BLaER1 treated with 17β-estradiol and CSF1 and Interleukin-3, amounts not matched to agents 10 nM and 100 nM (cell line): ENCODE results near the gene TRIM37.

Source experiments
- H3K27ac ChIP-seq, 11 experiments: shearing (Covaris generic); formaldehyde crosslinking; 2 replicates each; pipeline ENCODE4 v1.8.1; 2022
- H3K27me3 ChIP-seq, 11 experiments: shearing (Covaris generic); formaldehyde crosslinking; 2 replicates each; pipeline ENCODE4 v1.8.1; 2022
- H3K36me3 ChIP-seq, 11 experiments: shearing (Covaris generic); formaldehyde crosslinking; 2 replicates each; pipeline ENCODE4 v1.8.1; 2022
- H3K4me1 ChIP-seq, 10 experiments: shearing (Covaris generic); formaldehyde crosslinking; 2 replicates each; pipeline ENCODE4 v1.8.1; 2022
- H3K4me2 ChIP-seq, 11 experiments: shearing (Covaris generic); formaldehyde crosslinking; 2 replicates each; pipeline ENCODE4 v1.8.1; 2022
- H3K4me3 ChIP-seq, 10 experiments: shearing (Covaris generic); formaldehyde crosslinking; 2 replicates each; pipeline ENCODE4 v1.8.1; 2022
- H3K9ac ChIP-seq, 11 experiments: shearing (Covaris generic); formaldehyde crosslinking; 2 replicates each; pipeline ENCODE4 v1.8.1; 2022
- H3K9me3 ChIP-seq, 11 experiments: shearing (Covaris generic); formaldehyde crosslinking; replicated peaks in 1 of 11; 2 replicates each; pipeline ENCODE4 v1.8.1; 2022
- H4K20me1 ChIP-seq, 11 experiments: shearing (Covaris generic); formaldehyde crosslinking; 2 replicates each; pipeline ENCODE4 v1.8.1; 2022
- Cebpa-rat ChIP-seq, 11 experiments: shearing (Covaris generic); IDR thresholded peaks; 2 replicates each; pipeline ENCODE4 v1.8.1; 2022

Gene TRIM37

DNA sequence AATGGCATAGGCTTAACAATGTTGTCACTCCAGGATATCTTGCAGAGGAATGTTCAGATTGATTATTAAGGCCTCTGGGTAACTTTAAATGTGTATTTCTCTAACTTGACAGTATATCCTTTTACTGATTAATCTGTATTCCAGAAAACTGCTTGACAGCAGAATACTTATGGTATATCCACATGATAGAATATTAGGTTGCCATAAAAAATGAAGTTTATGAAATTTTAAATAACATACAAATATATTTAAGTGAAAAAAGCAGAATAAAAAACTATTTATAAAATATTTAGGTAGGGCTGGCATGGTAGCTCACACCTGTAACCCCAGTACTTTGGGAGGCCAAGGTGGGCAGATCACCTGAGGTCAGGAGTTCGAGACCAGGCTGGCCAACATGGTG lies 106.7 kb downstream of the TRIM37 start:
- Histone ChIP-seq H3K4me1 (peaks cover 67 to 94% (median 86%) of the 10 kb centered on the region in 10 experiments), H3K9ac (peak overlapping the region in 1 of 11 experiments; percentile 1; a peak in 1 of 22 replicates), H3K9me3 (no peaks in the 10 kb centered on the region), H3K27me3 (no peaks in the 10 kb centered on the region), H3K27ac (peak overlapping the region in 8 of 11 experiments; percentile 64 to 77 (median 74); a peak in 10 of 22 replicates), H3K4me2 (peak overlapping the region; percentile 19 to 89 (median 75); a peak in 21 of 22 replicates), H4K20me1 (no peaks in the 10 kb centered on the region), H3K4me3 (no peak overlapping the region), H3K36me3 (peaks cover 0 to 30% (median 16%) of the 10 kb centered on the region in 11 experiments; a peak in 16 of 22 replicates)
- TF ChIP-seq Cebpa-rat (IDR thresholded peaks at IDR 0.05), result no peak

DNA sequence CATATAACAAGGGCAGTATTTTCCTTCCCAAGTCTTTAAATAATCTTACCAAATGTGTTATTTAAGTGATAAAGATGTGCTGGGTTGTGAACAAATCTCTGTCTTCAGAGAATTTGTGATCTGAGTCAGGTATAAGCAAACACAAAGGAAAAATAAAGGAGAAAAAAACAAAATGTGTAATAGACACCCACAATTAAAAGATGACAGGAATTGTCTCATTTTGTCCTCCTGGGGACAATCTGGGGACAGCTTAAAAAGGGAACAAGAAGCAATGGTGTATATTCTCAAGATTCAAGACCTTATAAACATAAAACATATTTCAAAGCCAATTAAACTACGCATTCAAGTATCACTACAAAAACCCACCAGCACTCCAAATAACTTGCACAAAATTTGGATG lies 107.2 kb downstream of the TRIM37 start:
- no peak for TF ChIP-seq Cebpa-rat (IDR thresholded peaks at IDR 0.05)
- Histone ChIP-seq H3K9ac (no peak overlapping the region), H3K27me3 (no peaks in the 10 kb centered on the region), H4K20me1 (no peaks in the 10 kb centered on the region), H3K36me3 (peaks cover 0 to 30% (median 16%) of the 10 kb centered on the region in 11 experiments; a peak in 16 of 22 replicates), H3K4me1 (peaks cover 64 to 96% (median 87%) of the 10 kb centered on the region in 10 experiments), H3K27ac (peak overlapping the region in 7 of 11 experiments; percentile 2 to 79 (median 76); a peak in 9 of 22 replicates), H3K4me2 (peak overlapping the region in 10 of 11 experiments; percentile 12 to 89 (median 74); a peak in 16 of 22 replicates), H3K9me3 (no peaks in the 10 kb centered on the region), H3K4me3 (no peak overlapping the region)

DNA sequence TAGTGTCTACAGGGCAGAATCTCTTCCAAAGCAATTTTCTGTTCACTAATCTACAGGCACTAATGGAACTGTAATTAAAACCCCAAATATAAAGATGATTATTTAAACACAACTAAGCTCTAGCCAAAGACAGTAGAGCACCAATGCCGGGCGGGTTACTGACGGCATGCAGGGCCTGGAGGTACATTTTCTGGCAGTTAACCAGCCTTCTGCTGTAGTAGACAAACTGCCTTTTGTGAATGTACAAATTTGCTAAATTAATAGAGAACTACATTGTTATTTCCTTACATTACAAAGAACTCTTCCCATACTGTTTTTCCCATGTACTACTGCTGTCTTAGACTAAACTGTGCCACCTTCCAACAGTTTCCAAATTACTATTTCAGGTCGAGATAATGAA lies 107.8 kb downstream of the TRIM37 start:
- H4K20me1 ChIP-seq, result no peaks in the 10 kb centered on the region
- TF ChIP-seq Cebpa-rat (IDR thresholded peaks at IDR 0.05), result no peak
- H3K4me3 ChIP-seq, result no peak overlapping the region
- peaks cover 0 to 30% (median 16%) of the 10 kb centered on the region in 11 experiments; a peak in 16 of 22 replicates for H3K36me3 ChIP-seq
- H3K27ac ChIP-seq, result peak overlapping the region in 10 of 11 experiments; percentile 8 to 79 (median 74); a peak in 18 of 22 replicates
- H3K9me3 ChIP-seq, result no peaks in the 10 kb centered on the region
- peaks cover 63 to 91% (median 83%) of the 10 kb centered on the region in 10 experiments for H3K4me1 ChIP-seq
- no peaks in the 10 kb centered on the region for H3K27me3 ChIP-seq
- H3K9ac ChIP-seq, result peak overlapping the region in 4 of 11 experiments; percentile 5 to 67 (median 14); a peak in 4 of 22 replicates
- peak overlapping the region; percentile 60 to 89 (median 74); a peak in 20 of 22 replicates for H3K4me2 ChIP-seq

DNA sequence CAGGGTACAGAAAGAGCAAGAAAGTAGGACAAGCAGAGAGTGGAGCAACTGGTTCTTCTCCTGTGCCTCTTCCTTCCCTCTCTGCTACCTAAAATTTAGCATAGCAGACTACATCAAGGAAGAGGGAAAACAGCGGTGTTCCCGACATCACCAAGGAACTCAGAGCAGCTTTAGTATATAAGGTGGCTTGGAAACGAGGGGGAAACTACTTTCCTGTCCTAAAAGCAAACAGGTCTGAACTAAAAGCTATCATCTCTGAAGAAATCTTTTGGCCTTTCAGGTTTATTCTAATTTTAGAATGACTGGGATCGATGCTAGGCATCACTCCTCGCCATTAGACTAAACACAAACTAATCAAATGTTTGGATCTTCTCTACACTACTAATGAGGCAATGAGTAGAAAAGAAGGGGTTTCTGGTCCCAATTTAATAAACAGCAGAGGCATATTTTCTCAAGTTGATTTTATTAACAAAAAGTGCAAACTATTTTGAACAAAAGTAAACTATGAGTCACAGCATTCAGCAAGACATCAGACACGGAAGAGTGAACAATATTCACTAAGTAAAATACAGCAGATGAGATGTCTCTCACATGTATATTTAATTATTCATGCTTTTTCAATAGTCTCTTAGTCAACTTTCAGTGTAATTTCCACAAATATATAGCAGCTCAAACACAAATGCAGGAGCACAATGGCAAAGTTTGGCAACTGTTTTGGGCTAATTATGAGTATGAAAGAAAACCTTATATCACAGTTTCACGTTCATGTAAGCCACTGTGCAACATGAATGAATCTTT lies 108.7 kb downstream of the TRIM37 start:
- Histone ChIP-seq H3K27me3 (no peaks in the 10 kb centered on the region), H3K9ac (peak overlapping the region; percentile 3 to 70 (median 53); a peak in 17 of 22 replicates), H4K20me1 (no peaks in the 10 kb centered on the region), H3K4me1 (peaks cover 59 to 83% (median 74%) of the 10 kb centered on the region in 10 experiments), H3K9me3 (no peaks in the 10 kb centered on the region), H3K27ac (peak overlapping the region; percentile 8 to 79 (median 71); a peak in 21 of 22 replicates), H3K4me2 (peak overlapping the region; percentile 60 to 89 (median 74)), H3K36me3 (peaks cover 2 to 34% (median 20%) of the 10 kb centered on the region in 11 experiments; a peak in 16 of 22 replicates), H3K4me3 (no peak overlapping the region)
- TF ChIP-seq Cebpa-rat (IDR thresholded peaks at IDR 0.05), result no peak

DNA sequence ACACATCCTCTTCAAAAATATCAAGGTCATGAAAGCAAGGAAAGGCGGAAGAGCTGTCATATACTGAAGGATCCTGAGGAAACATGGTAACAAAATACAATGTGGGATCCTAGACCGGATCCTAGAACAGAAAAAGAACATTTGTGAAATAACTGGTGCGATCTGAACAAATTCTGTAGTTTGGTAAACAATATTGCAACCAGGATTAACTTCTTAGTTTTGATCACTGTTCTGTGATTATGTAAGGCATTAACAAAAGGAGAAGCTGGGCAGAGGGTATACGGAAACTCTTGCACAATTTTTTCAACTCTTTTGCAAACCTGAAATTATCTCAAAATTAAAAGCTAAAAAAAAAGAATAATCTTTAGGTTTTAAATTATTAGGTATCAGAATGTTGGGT lies 109.7 kb downstream of the TRIM37 start:
- no peaks in the 10 kb centered on the region for H3K9me3 ChIP-seq
- H4K20me1 ChIP-seq, result no peaks in the 10 kb centered on the region
- no peaks in the 10 kb centered on the region for H3K27me3 ChIP-seq
- H3K36me3 ChIP-seq, result peaks cover 7 to 34% (median 22%) of the 10 kb centered on the region in 11 experiments; a peak in 16 of 22 replicates
- TF ChIP-seq Cebpa-rat (IDR thresholded peaks at IDR 0.05), result peak in 6 of 11 experiments; percentile 9 to 84 (median 28); a peak in 6 of 22 replicates
- peaks cover 49 to 73% (median 64%) of the 10 kb centered on the region in 10 experiments for H3K4me1 ChIP-seq
- H3K27ac ChIP-seq, result peak overlapping the region; percentile 8 to 79 (median 71); a peak in 19 of 22 replicates
- peak overlapping the region in 7 of 11 experiments; percentile 3 to 67 (median 58); a peak in 8 of 22 replicates for H3K9ac ChIP-seq
- peak overlapping the region; percentile 60 to 89 (median 74); a peak in 20 of 22 replicates for H3K4me2 ChIP-seq
- no peak overlapping the region for H3K4me3 ChIP-seq

DNA sequence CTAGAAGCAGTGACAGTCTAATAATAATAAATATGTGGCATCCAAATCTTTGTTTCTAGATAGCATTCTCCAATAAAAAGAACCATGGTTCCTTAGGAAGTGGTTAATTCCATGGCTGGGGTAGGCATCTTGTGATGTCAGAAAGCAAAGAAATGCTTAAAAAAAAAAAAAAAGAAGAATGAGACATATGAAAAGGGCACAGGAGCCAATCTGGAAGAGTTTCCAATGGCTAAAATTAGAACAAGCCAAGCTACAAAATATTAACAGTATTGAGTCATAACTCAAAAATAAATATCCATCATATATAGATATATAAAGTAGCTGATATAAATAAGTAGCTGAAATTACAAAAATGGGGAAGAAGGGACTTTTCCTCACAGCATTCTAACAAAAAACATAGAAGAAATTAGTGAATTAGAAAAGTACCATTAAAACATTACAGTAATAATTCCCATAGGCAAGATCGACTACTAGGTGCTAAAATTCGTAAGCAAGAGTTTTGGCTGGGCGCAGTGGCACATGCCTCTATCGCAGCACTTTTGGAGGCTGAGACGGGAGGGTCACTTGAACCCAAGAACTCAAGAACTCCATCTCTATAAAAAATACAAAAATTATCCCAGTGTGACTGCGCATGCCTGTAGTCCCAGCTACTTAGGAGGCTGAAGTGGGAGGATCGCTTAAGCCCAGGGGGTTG lies 111.3 kb downstream of the TRIM37 start:
- H3K27ac ChIP-seq, result peak overlapping the region in 2 of 11 experiments; percentile 79; a peak in 5 of 22 replicates
- H3K9ac ChIP-seq, result no peak overlapping the region
- H3K4me1 ChIP-seq, result peaks cover 34 to 58% (median 51%) of the 10 kb centered on the region in 10 experiments
- H3K4me3 ChIP-seq, result no peak overlapping the region
- H4K20me1 ChIP-seq, result no peaks in the 10 kb centered on the region
- peak overlapping the region in 6 of 11 experiments; percentile 23 to 89 (median 47); a peak in 9 of 22 replicates for H3K4me2 ChIP-seq
- peaks cover 7 to 34% (median 22%) of the 10 kb centered on the region in 11 experiments; a peak in 16 of 22 replicates for H3K36me3 ChIP-seq
- H3K9me3 ChIP-seq, result no peaks in the 10 kb centered on the region
- H3K27me3 ChIP-seq, result no peaks in the 10 kb centered on the region
- no peak for TF ChIP-seq Cebpa-rat (IDR thresholded peaks at IDR 0.05)

DNA sequence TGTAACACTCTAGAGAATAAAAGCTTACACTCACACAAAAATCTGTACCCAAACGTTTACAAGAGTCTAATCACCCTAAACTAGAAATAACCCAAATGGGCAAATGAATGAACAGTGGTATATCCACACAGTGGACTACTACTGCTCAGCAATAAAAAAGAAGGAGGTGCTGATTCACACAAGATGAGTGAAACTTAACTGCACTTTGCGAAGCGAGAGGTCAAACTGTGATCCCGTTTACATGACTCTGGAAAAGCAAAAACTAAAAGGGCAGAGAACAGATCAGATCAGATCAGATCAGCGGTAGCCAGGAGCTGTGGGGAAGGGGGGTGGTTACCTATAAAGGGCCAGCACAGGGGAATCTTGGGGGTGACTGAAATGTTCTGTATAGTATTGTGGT lies 113.4 kb downstream of the TRIM37 start:
- H3K4me1 ChIP-seq, result peaks cover 13 to 37% (median 30%) of the 10 kb centered on the region in 10 experiments
- H4K20me1 ChIP-seq, result no peaks in the 10 kb centered on the region
- peaks cover 7 to 25% (median 12%) of the 10 kb centered on the region in 11 experiments; a peak in 14 of 22 replicates for H3K36me3 ChIP-seq
- no peak overlapping the region for H3K4me3 ChIP-seq
- H3K9me3 ChIP-seq, result no peaks in the 10 kb centered on the region
- H3K4me2 ChIP-seq, result no peak overlapping the region
- no peaks in the 10 kb centered on the region for H3K27me3 ChIP-seq
- TF ChIP-seq Cebpa-rat (IDR thresholded peaks at IDR 0.05), result no peak
- H3K27ac ChIP-seq, result no peak overlapping the region
- H3K9ac ChIP-seq, result no peak overlapping the region

DNA sequence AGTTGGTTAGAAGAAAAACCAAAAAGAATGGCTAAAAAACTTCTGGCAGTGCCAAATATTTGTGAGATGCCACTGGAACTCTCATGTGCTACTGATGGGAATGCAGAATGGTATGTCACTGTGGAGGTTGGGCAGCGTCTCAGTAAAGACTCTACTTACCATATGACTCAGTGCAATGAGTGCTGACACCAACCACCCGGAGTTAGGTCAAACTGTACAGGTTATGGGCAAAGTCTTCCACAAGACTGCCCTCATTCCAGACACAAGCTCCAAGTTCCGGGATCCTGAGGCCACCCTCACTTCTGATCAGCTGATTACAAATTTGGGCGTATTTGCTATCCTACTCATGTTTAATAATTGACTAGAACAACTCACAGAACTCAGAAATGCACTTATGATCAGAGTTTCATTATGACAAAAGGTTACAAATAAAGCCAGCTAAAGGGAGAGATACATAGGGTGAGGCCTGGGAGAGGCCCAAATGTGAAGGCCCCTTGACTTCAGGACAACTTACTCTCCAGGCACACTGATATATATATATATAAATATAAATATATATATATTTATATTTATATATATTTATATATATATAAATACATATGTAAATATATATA lies 114.9 kb downstream of the TRIM37 start:
- peaks cover 7 to 25% (median 13%) of the 10 kb centered on the region in 11 experiments; a peak in 14 of 22 replicates for H3K36me3 ChIP-seq
- H3K27ac ChIP-seq, result no peak overlapping the region
- H3K4me1 ChIP-seq, result peaks cover 0 to 22% (median 15%) of the 10 kb centered on the region in 10 experiments; a peak in 16 of 20 replicates
- no peak for TF ChIP-seq Cebpa-rat (IDR thresholded peaks at IDR 0.05)
- H3K27me3 ChIP-seq, result no peaks in the 10 kb centered on the region
- no peak overlapping the region for H3K4me2 ChIP-seq
- H3K4me3 ChIP-seq, result no peak overlapping the region
- no peaks in the 10 kb centered on the region for H3K9me3 ChIP-seq
- no peak overlapping the region for H3K9ac ChIP-seq
- H4K20me1 ChIP-seq, result no peaks in the 10 kb centered on the region
